ENCODE results near the gene JARID2.

- TF ChIP-seq POLR2A (IDR thresholded peaks at IDR 0.05; ENCODE audit: borderline replicate concordance, extremely low read depth, insufficient read depth, insufficient read length) (no peak), EZH2phosphoT487 (IDR thresholded peaks at IDR 0.05; ENCODE audit: borderline replicate concordance) (no peak), EZH2 (IDR thresholded peaks at IDR 0.05) (no peak), CTCF (IDR thresholded peaks at IDR 0.05 in 2 of 3, conservative IDR thresholded peaks at IDR 0.05 in 1 of 3; ENCODE audit: borderline replicate concordance in 1 of 3, insufficient read depth in 1 of 3, low read depth in 2 of 3, low read length in 2 of 3) (no peak), CEBPB (IDR thresholded peaks at IDR 0.05; ENCODE audit: low read depth) (no peak), RAD21 (IDR thresholded peaks at IDR 0.05; ENCODE audit: low read depth) (no peak), JUND (IDR thresholded peaks at IDR 0.05) (no peak), TCF7L2 (IDR thresholded peaks at IDR 0.05; ENCODE audit: borderline replicate concordance, extremely low read depth, insufficient read depth, insufficient read length) (no peak), POLR2AphosphoS5 (IDR thresholded peaks at IDR 0.05; ENCODE audit: low read depth, low read length) (no peak), ELF1 (IDR thresholded peaks at IDR 0.05; ENCODE audit: borderline replicate concordance, low read depth) (no peak), FOSL1 (IDR thresholded peaks at IDR 0.05; ENCODE audit: low read depth) (no peak)
- TF ChIP-seq, protein P1, sequence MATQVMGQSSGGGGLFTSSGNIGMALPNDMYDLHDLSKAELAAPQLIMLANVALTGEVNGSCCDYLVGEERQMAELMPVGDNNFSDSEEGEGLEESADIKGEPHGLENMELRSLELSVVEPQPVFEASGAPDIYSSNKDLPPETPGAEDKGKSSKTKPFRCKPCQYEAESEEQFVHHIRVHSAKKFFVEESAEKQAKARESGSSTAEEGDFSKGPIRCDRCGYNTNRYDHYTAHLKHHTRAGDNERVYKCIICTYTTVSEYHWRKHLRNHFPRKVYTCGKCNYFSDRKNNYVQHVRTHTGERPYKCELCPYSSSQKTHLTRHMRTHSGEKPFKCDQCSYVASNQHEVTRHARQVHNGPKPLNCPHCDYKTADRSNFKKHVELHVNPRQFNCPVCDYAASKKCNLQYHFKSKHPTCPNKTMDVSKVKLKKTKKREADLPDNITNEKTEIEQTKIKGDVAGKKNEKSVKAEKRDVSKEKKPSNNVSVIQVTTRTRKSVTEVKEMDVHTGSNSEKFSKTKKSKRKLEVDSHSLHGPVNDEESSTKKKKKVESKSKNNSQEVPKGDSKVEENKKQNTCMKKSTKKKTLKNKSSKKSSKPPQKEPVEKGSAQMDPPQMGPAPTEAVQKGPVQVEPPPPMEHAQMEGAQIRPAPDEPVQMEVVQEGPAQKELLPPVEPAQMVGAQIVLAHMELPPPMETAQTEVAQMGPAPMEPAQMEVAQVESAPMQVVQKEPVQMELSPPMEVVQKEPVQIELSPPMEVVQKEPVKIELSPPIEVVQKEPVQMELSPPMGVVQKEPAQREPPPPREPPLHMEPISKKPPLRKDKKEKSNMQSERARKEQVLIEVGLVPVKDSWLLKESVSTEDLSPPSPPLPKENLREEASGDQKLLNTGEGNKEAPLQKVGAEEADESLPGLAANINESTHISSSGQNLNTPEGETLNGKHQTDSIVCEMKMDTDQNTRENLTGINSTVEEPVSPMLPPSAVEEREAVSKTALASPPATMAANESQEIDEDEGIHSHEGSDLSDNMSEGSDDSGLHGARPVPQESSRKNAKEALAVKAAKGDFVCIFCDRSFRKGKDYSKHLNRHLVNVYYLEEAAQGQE (IDR thresholded peaks at IDR 0.05; ENCODE audit: low read depth) = no peak
Observed at GRCh38 chr6:15434823-15435380, 189.0 kb downstream of the JARID2 start.
